K562 (cell line): ENCODE data around the gene PELI2.

ENCODE experiments used
- ATF4 ChIP-seq: fragments of 450-650 bp; formaldehyde crosslinking; IDR thresholded peaks from 2 replicates; pipeline ENCODE4 v1.4.0; 2022; ENCODE audit warnings: mild to moderate bottlenecking, moderate library complexity
- CTCF ChIP-seq, 3 experiments: IDR thresholded peaks in 2 of 3; conservative IDR thresholded peaks in 1 of 3; 2 replicates each; pipeline ENCODE4 v1.5.1; 2011 to 2012; ENCODE audit warnings: low read length in 3 of 3, mild to moderate bottlenecking in 3 of 3, control low read depth in 2 of 3, improper control_type of control experiment in 1 of 3, inconsistent platforms in 1 of 3, low read depth in 1 of 3, mixed read lengths in 1 of 3, moderate library complexity in 1 of 3; ENCODE audit not compliant: insufficient read depth in 2 of 3
- EHMT2 ChIP-seq: fragments of 450-650 bp; IDR thresholded peaks from 2 replicates; pipeline ENCODE4 v1.6.1; 2018; ENCODE audit warnings: antibody characterized with exemption
- EZH2 ChIP-seq: IDR thresholded peaks from 2 replicates; pipeline ENCODE4 v1.6.1; 2012; ENCODE audit warnings: low read depth, mild to moderate bottlenecking, inconsistent platforms, low read length, borderline replicate concordance
- GABPA ChIP-seq: fragments of 200-800 bp; sonication (Bioruptor generic); conservative IDR thresholded peaks from 2 replicates; pipeline ENCODE4 v1.6.1; 2016; ENCODE audit warnings: low read depth, missing genetic modification characterization, missing compliant biosample characterization
- GTF2E2 ChIP-seq: fragments of 200-800 bp; sonication (Bioruptor generic); IDR thresholded peaks from 2 replicates; pipeline ENCODE4 v1.6.1; 2016; ENCODE audit warnings: missing genetic modification characterization, missing compliant biosample characterization
- HDAC6 ChIP-seq: IDR thresholded peaks from 2 replicates; pipeline ENCODE4 v1.6.1; 2012; ENCODE audit warnings: low read depth, mild to moderate bottlenecking, control low read depth, inconsistent platforms, low read length, moderate library complexity
- SIN3A ChIP-seq, 2 experiments: fragments of 150-350 bp in 1 of 2; IDR thresholded peaks; 2 replicates each; pipeline ENCODE4 v1.6.1; 2011 to 2016; ENCODE audit warnings: borderline replicate concordance in 2 of 2, low read depth in 2 of 2, low read length in 2 of 2, mild to moderate bottlenecking in 2 of 2, moderate library complexity in 2 of 2; ENCODE audit not compliant: control insufficient read depth in 1 of 2
- ZNF124 ChIP-seq: sonication (generic); formaldehyde crosslinking; IDR thresholded peaks from 2 replicates; pipeline ENCODE4 v1.8.1; 2022; ENCODE audit warnings: missing genetic modification reagents
- TF ChIP-seq, protein P1 (sequence below): sonication (generic); formaldehyde crosslinking; IDR thresholded peaks from 2 replicates; pipeline ENCODE4 v1.9.0; 2022; ENCODE audit warnings: mild to moderate bottlenecking, missing genetic modification reagents

GRCh38 chr14:56135001-56135400, 16.8 kb downstream of the PELI2 start:
- TF ChIP-seq, protein P1, sequence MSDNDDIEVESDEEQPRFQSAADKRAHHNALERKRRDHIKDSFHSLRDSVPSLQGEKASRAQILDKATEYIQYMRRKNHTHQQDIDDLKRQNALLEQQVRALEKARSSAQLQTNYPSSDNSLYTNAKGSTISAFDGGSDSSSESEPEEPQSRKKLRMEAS = no peak
- TF ChIP-seq EZH2 = no peak
- no peak for TF ChIP-seq GABPA (tag)
- no peak for TF ChIP-seq SIN3A (IDR thresholded peaks at IDR 0.05; ENCODE audit: borderline replicate concordance in 2 of 2, control insufficient read depth in 1 of 2, low read depth in 2 of 2, low read length in 2 of 2)
- no peak for TF ChIP-seq ZNF124 (CRISPR knock-in tag)
- TF ChIP-seq EHMT2 = no peak
- no peak for TF ChIP-seq ATF4 (CRISPR knock-in tag)
- TF ChIP-seq HDAC6 = no peak
- TF ChIP-seq GTF2E2 (tag) = no peak
- TF ChIP-seq CTCF (IDR thresholded peaks at IDR 0.05 in 2 of 3, conservative IDR thresholded peaks at IDR 0.05 in 1 of 3; ENCODE audit: insufficient read depth in 2 of 3, low read depth in 1 of 3, low read length in 3 of 3) = no peak
